D721Med (cell line): ENCODE data around the gene CHRNA1.
A peak's percentile ranks its signal among the peaks of the same experiment; 100 is the strongest.

Experiments used
- DNase-seq: peaks from one replicate; pipeline ENCODE4 v3.0.0; 2011; ENCODE audit warnings: low spot score; ENCODE audit not compliant: insufficient read length
- FAIRE-seq: peaks from 2 replicates; lab custom pipeline; 2011; peaks lifted over from hg19 to GRCh38; lab: Jason Lieb, UNC
- TF ChIP-seq, protein P1 (sequence below): IDR thresholded peaks from 2 replicates; pipeline ENCODE4 v1.5.1; 2012; ENCODE audit warnings: mild to moderate bottlenecking, control low read depth; ENCODE audit not compliant: insufficient read depth; ENCODE audit errors: missing control alignments

CHRNA1 gene

GRCh38 chr2:174772472-174772801 lies 8.2 kb upstream of the CHRNA1 start:
- TF ChIP-seq, protein P1, sequence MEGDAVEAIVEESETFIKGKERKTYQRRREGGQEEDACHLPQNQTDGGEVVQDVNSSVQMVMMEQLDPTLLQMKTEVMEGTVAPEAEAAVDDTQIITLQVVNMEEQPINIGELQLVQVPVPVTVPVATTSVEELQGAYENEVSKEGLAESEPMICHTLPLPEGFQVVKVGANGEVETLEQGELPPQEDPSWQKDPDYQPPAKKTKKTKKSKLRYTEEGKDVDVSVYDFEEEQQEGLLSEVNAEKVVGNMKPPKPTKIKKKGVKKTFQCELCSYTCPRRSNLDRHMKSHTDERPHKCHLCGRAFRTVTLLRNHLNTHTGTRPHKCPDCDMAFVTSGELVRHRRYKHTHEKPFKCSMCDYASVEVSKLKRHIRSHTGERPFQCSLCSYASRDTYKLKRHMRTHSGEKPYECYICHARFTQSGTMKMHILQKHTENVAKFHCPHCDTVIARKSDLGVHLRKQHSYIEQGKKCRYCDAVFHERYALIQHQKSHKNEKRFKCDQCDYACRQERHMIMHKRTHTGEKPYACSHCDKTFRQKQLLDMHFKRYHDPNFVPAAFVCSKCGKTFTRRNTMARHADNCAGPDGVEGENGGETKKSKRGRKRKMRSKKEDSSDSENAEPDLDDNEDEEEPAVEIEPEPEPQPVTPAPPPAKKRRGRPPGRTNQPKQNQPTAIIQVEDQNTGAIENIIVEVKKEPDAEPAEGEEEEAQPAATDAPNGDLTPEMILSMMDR, result no peak
- DNase-seq (no peak), FAIRE-seq (no peak)

GRCh38 chr2:174771631-174772471 lies 7.6 kb upstream of the CHRNA1 start:
- FAIRE-seq, result no peak
- no peak for DNase-seq
- TF ChIP-seq, protein P1, result peak; percentile 83

DNA sequence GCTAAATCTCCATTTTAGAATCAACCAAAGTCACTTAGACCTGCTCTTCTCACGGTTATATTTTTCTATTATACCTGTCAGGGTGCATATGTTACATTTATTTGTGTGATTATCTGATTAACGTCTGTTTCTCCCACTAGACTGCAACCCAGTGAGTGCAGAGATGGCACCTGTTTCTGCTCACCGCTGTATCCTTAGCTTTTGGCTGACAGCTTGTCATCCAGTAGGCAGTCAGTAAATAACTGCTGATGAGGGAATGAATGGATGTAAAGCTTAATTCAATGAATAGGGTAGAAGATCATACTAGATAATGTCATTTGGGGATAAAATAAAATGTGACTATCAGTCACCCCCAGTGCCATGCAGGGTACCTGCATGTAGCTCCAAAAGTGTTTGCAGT lies 6.9 kb upstream of the CHRNA1 start:
- TF ChIP-seq, protein P1, result no peak
- no peak for DNase-seq
- FAIRE-seq, result no peak

GRCh38 chr2:174768557-174768956 lies 4.3 kb upstream of the CHRNA1 start:
- FAIRE-seq (no peak), DNase-seq (no peak)
- TF ChIP-seq, protein P1, result no peak

- TF ChIP-seq, protein P1, result no peak
- FAIRE-seq (no peak), DNase-seq (no peak)
Observed at GRCh38 chr2:174766271-174766670, 2.0 kb upstream of the CHRNA1 start.

GRCh38 chr2:174765576-174765975 lies 1.3 kb upstream of the CHRNA1 start:
- TF ChIP-seq, protein P1, result no peak
- no peak for DNase-seq
- FAIRE-seq, result no peak

DNA sequence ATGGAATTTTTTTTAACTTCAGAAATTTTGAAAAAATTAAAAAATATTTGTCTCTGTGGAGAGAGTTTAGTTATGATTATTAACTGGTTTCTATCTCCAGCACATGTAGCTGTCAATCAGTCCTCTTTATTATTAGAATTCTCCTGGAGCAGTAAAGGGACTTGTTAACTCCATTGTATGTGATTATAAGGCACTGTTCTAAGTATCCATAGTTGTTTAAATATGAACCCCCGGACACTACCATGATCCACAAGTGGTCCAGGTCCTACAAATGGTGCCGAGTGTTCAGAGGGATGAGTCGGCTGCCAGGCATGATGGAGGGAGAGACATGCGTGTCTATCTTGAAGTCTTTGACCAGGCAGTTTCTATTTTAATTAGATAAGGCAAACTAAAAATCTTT lies 492 bp downstream of the CHRNA1 start:
- FAIRE-seq, result no peak
- TF ChIP-seq, protein P1, result no peak

More for the DNA sequence above, 492 bp downstream of the CHRNA1 start:
- no peak for DNase-seq
